HG03039 (cell line): ENCODE measurements around the gene PSMG4.

Experiments used
- ATAC-seq: cut with Tn5 transposase; IDR thresholded peaks from one replicate; pipeline ENCODE4 v1.9.1; 2021; ENCODE audit warnings: mild to moderate bottlenecking, moderate library complexity; ENCODE audit not compliant: unreplicated experiment

PSMG4 gene

GRCh38 chr6:3258720-3259490 is at the start of gene PSMG4:
Gene PSMG4 (plus strand): TSS chr6:3258947. CDS start chr6:3259023, 76 bp downstream.
- peak; percentile 74 for ATAC-seq

GRCh38 chr6:3209114-3210023 is 49.4 kb upstream of the PSMG4 start:
- ATAC-seq = peak; percentile 58

- peak; percentile 28 for ATAC-seq
Observed at GRCh38 chr6:3210024-3210610, 48.6 kb upstream of the PSMG4 start.

GRCh38 chr6:3211681-3212080 is 47.1 kb upstream of the PSMG4 start:
- no peak for ATAC-seq

GRCh38 chr6:3212261-3212660 is 46.5 kb upstream of the PSMG4 start:
- no peak for ATAC-seq

- no peak for ATAC-seq
Observed at GRCh38 chr6:3213334-3213695, 45.4 kb upstream of the PSMG4 start.

GRCh38 chr6:3214898-3215297 is 43.8 kb upstream of the PSMG4 start:
- no peak for ATAC-seq

- no peak for ATAC-seq
Observed at GRCh38 chr6:3217286-3217685, 41.5 kb upstream of the PSMG4 start.

- ATAC-seq = no peak
Observed at GRCh38 chr6:3218266-3218665, 40.5 kb upstream of the PSMG4 start.

- no peak for ATAC-seq
Observed at GRCh38 chr6:3220366-3220765, 38.4 kb upstream of the PSMG4 start.

GRCh38 chr6:3221578-3221977 is 37.2 kb upstream of the PSMG4 start:
- no peak for ATAC-seq

GRCh38 chr6:3222506-3223038 is 36.2 kb upstream of the PSMG4 start:
- ATAC-seq = no peak

GRCh38 chr6:3226042-3226441 is 32.7 kb upstream of the PSMG4 start:
- no peak for ATAC-seq

- ATAC-seq = no peak
Observed at GRCh38 chr6:3226481-3227362, 32.0 kb upstream of the PSMG4 start.

GRCh38 chr6:3227363-3228045 is 31.2 kb upstream of the PSMG4 start, which contains the start of gene TUBB2B:
Gene TUBB2B (minus strand): TSS chr6:3227653. CDS start chr6:3227543, 110 bp downstream.
- ATAC-seq = no peak

- no peak for ATAC-seq
Observed at GRCh38 chr6:3228046-3228671, 30.6 kb upstream of the PSMG4 start.

- ATAC-seq = no peak
Observed at GRCh38 chr6:3228771-3229565, 29.8 kb upstream of the PSMG4 start.

- no peak for ATAC-seq
Observed at GRCh38 chr6:3229566-3230178, 29.1 kb upstream of the PSMG4 start.
